ENCODE data around the gene CFAP65. TPM values are rescaled to one million over a fixed set of nuclear protein-coding genes. Genes with fewer than 3 reads are reported as not detected.

CFAP65 gene
- total RNA-seq, 6 experiments from 2014 or later: not detected

- peaks cover 21% of the 10 kb centered on the region for H3K4me1 Mint-ChIP-seq (ENCODE audit: low read depth)
- H3K4me3 Mint-ChIP-seq: no peak overlapping the region
- no peak for DNase-seq
- H3K9me3 Mint-ChIP-seq: no peaks in the 10 kb centered on the region
- no peak for TF ChIP-seq CTCF (IDR thresholded peaks at IDR 0.05)
- no peak overlapping the region for H3K27ac Mint-ChIP-seq
- H3K27me3 Mint-ChIP-seq (ENCODE audit: insufficient read depth): peaks cover 46% of the 10 kb centered on the region
- 0 out of 2 replicates have a peak, but pooled peaks cover 4% of the 10 kb centered on the region for H3K36me3 Mint-ChIP-seq (ENCODE audit: low read depth)
Observed at GRCh38 chr2:218960309-218961165, 80.8 kb downstream of the CFAP65 start.

- DNase-seq: no peak
- H3K4me1 Mint-ChIP-seq (ENCODE audit: low read depth): peaks cover 21% of the 10 kb centered on the region
- H3K36me3 Mint-ChIP-seq (ENCODE audit: low read depth): 0 out of 2 replicates have a peak, but pooled peaks cover 4% of the 10 kb centered on the region
- no peaks in the 10 kb centered on the region for H3K9me3 Mint-ChIP-seq
- no peak overlapping the region; the same call in 1 of the 2 replicates for H3K4me3 Mint-ChIP-seq
- no peak overlapping the region for H3K27ac Mint-ChIP-seq
- TF ChIP-seq CTCF (IDR thresholded peaks at IDR 0.05): 0 out of 2 replicates have a peak, but pooled peaks have one; percentile 9
- peaks cover 51% of the 10 kb centered on the region for H3K27me3 Mint-ChIP-seq (ENCODE audit: insufficient read depth)
Observed at GRCh38 chr2:218959761-218960308, 81.5 kb downstream of the CFAP65 start.

- Mint-ChIP-seq H3K4me3 (peak within 1 kb of the TSS; percentile 78), H3K4me1 (ENCODE audit: low read depth) (peaks cover 17% of the 10 kb centered on the region), H3K9me3 (no peaks in the 10 kb centered on the region), H3K27ac (no peak within 1 kb of the TSS), H3K27me3 (ENCODE audit: insufficient read depth) (peaks cover 55% of the 10 kb centered on the region), H3K36me3 (ENCODE audit: low read depth) (0 out of 2 replicates have a peak, but pooled peaks cover 4% of the 10 kb centered on the region)
- DNase-seq: peak; percentile 74
- no peak for TF ChIP-seq CTCF (IDR thresholded peaks at IDR 0.05)
Observed at GRCh38 chr2:218959141-218959731, 82.1 kb downstream of the CFAP65 start, which contains the start of gene CDK5R2. TSS of gene CDK5R2 (plus strand) at chr2:218959666. CDS start at chr2:218959821, 155 bp downstream.

- Mint-ChIP-seq H3K36me3 (ENCODE audit: low read depth) (0 out of 2 replicates have a peak, but pooled peaks cover 4% of the 10 kb centered on the region), H3K9me3 (no peaks in the 10 kb centered on the region), H3K4me1 (ENCODE audit: low read depth) (peaks cover 7% of the 10 kb centered on the region), H3K27ac (no peak overlapping the region), H3K4me3 (no peak overlapping the region), H3K27me3 (ENCODE audit: insufficient read depth) (peaks cover 60% of the 10 kb centered on the region)
- no peak for TF ChIP-seq CTCF (IDR thresholded peaks at IDR 0.05)
- DNase-seq: no peak
Observed at GRCh38 chr2:218958276-218958675, 83.0 kb downstream of the CFAP65 start.

- peaks cover 6% of the 10 kb centered on the region; the same call in 1 of the 2 replicates for H3K4me1 Mint-ChIP-seq (ENCODE audit: low read depth)
- H3K4me3 Mint-ChIP-seq: no peak overlapping the region
- DNase-seq: no peak
- no peaks in the 10 kb centered on the region for H3K9me3 Mint-ChIP-seq
- H3K27me3 Mint-ChIP-seq (ENCODE audit: insufficient read depth): peaks cover 63% of the 10 kb centered on the region
- TF ChIP-seq CTCF (IDR thresholded peaks at IDR 0.05): no peak
- H3K27ac Mint-ChIP-seq: no peak overlapping the region
- 0 out of 2 replicates have a peak, but pooled peaks cover 4% of the 10 kb centered on the region for H3K36me3 Mint-ChIP-seq (ENCODE audit: low read depth)
Observed at GRCh38 chr2:218957671-218958070, 83.6 kb downstream of the CFAP65 start.
